GM12891 (cell line): Measurements from ENCODE around the gene PTPRO.

Experiments
- POLR2A ChIP-seq: IDR thresholded peaks from 2 replicates; pipeline ENCODE4 v1.6.1; 2011; ENCODE audit warnings: low read depth, low read length, control low read depth
- POLR2AphosphoS5 ChIP-seq: IDR thresholded peaks from 2 replicates; pipeline ENCODE4 v1.6.1; 2011; ENCODE audit warnings: low read depth, low read length, control low read depth

- TF ChIP-seq POLR2AphosphoS5 (no peak), POLR2A (no peak)
Measured at GRCh38 chr12:15599266-15600037, 277.1 kb downstream of the PTPRO start.
